NCI-H2196 treated with DMSO at 0.1 percent for 48 hours (cell line): ENCODE measurements around the gene HEATR9.

Source experiments
- DNase-seq: peaks from one replicate; lab custom pipeline; 2025; ENCODE audit not compliant: unreplicated experiment; lab: John Stamatoyannopoulos, UW

Gene HEATR9

DNA sequence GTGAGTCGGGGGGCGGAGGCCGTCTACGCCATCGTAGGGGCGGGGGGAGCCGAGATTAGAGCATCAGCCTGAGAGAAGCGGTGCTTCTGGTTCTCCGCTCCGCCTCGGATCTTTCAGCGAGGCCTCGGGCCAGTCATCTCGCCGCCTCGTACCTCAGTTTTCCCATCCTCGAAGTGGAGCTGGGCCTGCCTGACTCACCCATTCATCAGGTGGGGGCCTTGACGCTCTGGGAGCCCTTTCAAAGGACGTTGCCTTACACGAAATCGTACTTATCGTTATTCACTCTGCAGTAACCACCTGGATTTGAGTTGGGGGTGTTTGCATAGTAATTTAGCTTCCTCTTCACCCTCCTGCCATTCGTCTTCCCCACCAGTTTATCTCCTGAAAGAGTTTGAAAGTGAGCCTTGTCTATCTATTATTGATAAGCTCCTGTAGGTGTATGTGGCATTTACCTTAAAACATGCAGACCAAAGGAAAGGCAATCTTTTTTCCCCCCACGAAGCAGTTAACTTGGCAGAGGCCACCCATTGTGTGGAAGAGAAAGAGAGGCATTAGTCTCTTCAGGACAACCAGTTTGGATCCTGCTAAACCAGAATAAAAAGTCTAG lies 58.7 kb downstream of the HEATR9 start:
- DNase-seq = no peak

DNA sequence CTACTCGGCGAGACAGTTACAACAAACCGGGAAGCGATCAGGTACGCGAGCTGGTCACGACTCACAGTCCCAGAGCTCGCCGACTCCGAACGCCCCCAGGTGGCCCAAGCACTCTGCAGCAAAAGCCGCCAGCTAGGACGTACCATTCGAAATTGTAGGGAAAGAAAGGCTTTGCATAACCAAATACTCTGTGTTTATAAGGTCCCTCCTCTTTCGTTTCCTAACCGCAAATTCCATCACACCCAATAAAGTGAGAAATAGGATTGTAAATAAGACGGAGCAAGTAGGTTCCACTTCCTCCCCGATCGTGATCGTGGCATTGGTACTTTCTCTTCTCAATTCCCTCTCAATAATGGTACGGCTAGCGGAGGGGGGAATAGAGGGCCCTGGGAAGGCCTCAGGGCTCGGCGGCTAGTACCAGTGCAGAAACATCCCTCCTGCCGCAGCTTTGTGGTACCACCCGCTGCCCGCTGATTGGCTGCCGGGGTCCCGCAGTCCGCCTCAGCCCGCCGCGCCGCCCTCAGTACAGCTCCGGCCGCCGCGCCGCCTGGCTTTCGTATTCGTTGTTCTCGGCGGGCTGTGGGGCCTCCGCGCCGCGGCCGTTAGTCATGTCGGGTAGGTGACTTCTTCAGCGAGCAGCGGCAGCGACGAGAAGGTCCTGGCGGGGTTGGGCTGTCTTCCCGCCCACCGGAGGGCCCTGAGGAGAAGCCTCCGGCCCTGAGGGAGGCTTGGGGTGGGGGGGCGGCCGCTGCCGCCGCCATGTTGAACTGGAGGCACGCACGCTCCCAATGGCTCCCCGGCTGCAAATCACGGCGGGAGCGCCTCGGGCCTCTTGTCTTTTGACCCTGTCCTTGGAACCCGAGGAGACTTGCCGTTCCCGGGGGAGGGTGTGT lies 59.5 kb downstream of the HEATR9 start, which contains the start of gene TAF15:
TAF15 (plus strand) TSS at position 523 of the 893 bp plus-strand sequence; CDS start at position 609, 86 bp downstream.
- peak; percentile 86 for DNase-seq

DNA sequence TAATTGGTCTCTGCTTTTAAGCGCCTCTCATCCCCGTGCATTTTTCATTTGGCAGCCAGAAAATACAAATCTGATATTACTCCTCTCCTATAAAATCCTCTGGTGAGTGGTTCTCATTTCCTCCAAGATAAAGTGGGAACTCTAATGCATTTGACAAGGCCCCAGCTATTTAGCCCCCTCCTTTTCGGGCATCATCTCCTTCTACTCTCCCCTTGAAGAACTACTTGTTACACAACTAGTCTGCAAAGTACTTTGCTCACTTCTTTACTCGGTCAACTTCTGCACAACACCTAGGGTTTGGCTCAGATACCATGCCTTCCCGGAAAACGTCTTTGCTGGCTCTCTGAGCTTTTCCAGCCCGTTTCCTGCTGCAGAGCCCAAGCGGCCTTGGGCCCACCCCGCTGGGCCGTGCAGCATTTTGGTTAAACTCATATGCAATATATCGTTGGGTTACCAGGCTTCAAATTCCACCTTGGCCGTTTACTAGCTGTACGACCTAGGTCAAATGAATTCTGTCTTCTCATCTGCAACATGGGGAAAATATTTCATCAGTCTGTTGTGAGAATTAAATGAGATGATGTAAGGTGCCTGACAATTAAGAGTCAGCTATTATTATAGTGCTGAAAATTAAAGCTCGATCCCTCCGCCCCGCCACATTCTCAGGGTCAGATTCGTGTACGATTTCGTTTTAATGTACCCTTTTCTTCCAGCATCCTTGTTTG lies 60.3 kb downstream of the HEATR9 start:
- no peak for DNase-seq

DNA sequence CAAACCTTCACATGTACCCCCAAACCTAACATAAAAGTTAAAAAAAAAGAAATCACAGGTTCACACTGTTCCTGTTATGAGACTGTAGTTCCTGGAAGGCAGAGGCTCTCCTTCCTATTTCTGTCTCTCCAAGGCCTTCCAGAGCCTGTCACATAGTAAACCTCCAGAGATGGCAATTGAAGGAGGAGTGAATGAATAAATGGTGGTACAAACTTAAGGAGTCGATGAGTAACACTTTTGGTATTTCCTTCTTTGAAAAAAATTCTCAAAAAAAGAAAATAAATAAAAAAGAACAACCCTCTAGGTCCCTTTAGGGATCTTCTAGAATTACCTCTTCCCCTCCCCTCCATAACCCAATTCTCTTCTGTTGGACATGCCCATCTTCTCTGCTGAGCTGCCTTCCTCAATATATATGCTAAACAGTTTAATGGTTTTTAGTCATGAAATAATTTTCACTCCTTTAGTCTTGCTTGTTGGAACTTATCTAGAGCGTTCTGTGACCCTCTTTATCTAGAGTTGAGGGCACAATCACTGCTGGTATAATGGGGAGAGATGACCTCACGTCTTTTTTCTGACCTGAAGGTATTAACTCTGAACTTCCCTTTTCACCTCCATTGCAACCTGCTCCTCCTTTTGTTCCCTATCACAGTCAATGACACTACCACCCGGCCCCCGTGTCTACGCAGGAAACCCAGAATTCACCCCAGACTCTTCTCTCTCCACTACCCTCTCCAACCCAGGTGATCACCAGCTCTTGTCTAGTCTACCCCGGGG lies 61.1 kb downstream of the HEATR9 start:
- DNase-seq = no peak
